OCI-LY7 (cell line): ENCODE results near the gene STX17. TPM values are rescaled to one million over a fixed set of nuclear protein-coding genes. Genes with fewer than 3 reads are reported as not detected.

Experiments used
- BruUV-seq: library from RNA; stranded (reverse); fragments of 400-500 nt; replicated peaks from 2 replicates; lab custom pipeline; 2021; lab: Mats Ljungman, UMichigan
- CTCF ChIA-PET: fragments of 300-600 bp; sonication (Branson Sonifier 250); formaldehyde crosslinking; loops from one replicate; lab custom pipeline; 2022; ENCODE audit warnings: antibody characterized with exemption; ENCODE audit not compliant: unreplicated experiment; lab: Charles Lee
- POLR2A ChIA-PET: fragments of 300-600 bp; sonication (Branson Sonifier 250); formaldehyde crosslinking; loops from one replicate; lab custom pipeline; 2022; ENCODE audit warnings: antibody characterized with exemption; lab: Charles Lee
- DNase-seq: peaks from one replicate; pipeline ENCODE4 v3.0.0-alpha.2; 2015; ENCODE audit warnings: low spot score
- H2AFZ ChIP-seq: fragments of 200-600 bp; sonication (generic), shearing (Covaris generic); 2 replicates; pipeline ENCODE4 v1.6.1; 2014; ENCODE audit warnings: mild to moderate bottlenecking, antibody characterized with exemption, low read length, moderate library complexity
- H3K27ac ChIP-seq: fragments of 200-600 bp; sonication (generic); 2 replicates; pipeline ENCODE4 v1.5.1; 2014; ENCODE audit warnings: mixed run types, low read depth, mild to moderate bottlenecking, moderate library complexity, low read length, inconsistent platforms; ENCODE audit not compliant: poor library complexity, severe bottlenecking
- H3K36me3 ChIP-seq: fragments of 200-600 bp; sonication (generic); 2 replicates; pipeline ENCODE4 v1.6.1; 2014; ENCODE audit warnings: mild to moderate bottlenecking, antibody characterized with exemption, low read length, moderate library complexity, mixed read lengths; ENCODE audit not compliant: insufficient read depth
- H3K4me1 ChIP-seq: fragments of 200-600 bp; sonication (generic); 2 replicates; pipeline ENCODE4 v1.5.1; 2014; ENCODE audit warnings: mild to moderate bottlenecking, low read length; ENCODE audit not compliant: insufficient read depth, poor library complexity, severe bottlenecking
- H3K4me2 ChIP-seq: fragments of 200-600 bp; sonication (generic); 2 replicates; pipeline ENCODE4 v1.6.1; 2014; ENCODE audit warnings: mild to moderate bottlenecking, low read length
- H3K4me3 ChIP-seq: fragments of 200-600 bp; sonication (generic); 2 replicates; pipeline ENCODE4 v1.5.1; 2014; ENCODE audit warnings: mild to moderate bottlenecking, low read depth, low read length; ENCODE audit not compliant: poor library complexity, severe bottlenecking
- H3K79me2 ChIP-seq: fragments of 200-600 bp; sonication (generic); 2 replicates; pipeline ENCODE4 v1.6.1; 2016; ENCODE audit warnings: low read depth, mild to moderate bottlenecking, low read length, moderate library complexity, mixed read lengths; ENCODE audit not compliant: insufficient read depth
- H3K9me2 ChIP-seq: fragments of 200-600 bp; sonication (generic); 2 replicates; pipeline ENCODE4 v1.6.1; 2016; ENCODE audit warnings: mild to moderate bottlenecking, low read length, mixed read lengths; ENCODE audit not compliant: insufficient read depth
- H3K9me3 ChIP-seq: fragments of 200-600 bp; sonication (generic); 2 replicates; pipeline ENCODE4 v1.6.1; 2014; ENCODE audit warnings: mild to moderate bottlenecking, mixed run types, low read length, mixed read lengths
- H4K20me1 ChIP-seq: fragments of 200-600 bp; sonication (generic); 2 replicates; pipeline ENCODE4 v1.6.1; 2014; ENCODE audit warnings: mild to moderate bottlenecking, antibody characterized with exemption, low read length, moderate library complexity, mixed read lengths; ENCODE audit not compliant: insufficient read depth
- EZH2phosphoT487 ChIP-seq: fragments of 200-600 bp; sonication (generic); IDR thresholded peaks from 2 replicates; pipeline ENCODE4 v1.6.1; 2018; ENCODE audit warnings: low read depth, borderline replicate concordance, mild to moderate bottlenecking, mixed run types, antibody characterized with exemption, low read length, moderate library complexity, mixed read lengths
- intact Hi-C: fragments of 100-400 bp; cut with micrococcal nuclease; formaldehyde crosslinking; loops from one replicate; pipeline ENCODE4 v1.10.0; 2022; ENCODE audit not compliant: unreplicated experiment
- total RNA-seq, 2 experiments: library from RNA; depleted of rRNA in 1 of 2; stranded (reverse); fragments of >200 nt in 1 of 2; shearing (Covaris generic) in 1 of 2; gene quantifications; 2 replicates each; pipeline ENCODE4 v1.2.3, GENCODE V29; 2014 to 2022
- TF ChIP-seq, protein P1 (sequence below): fragments of 200-600 bp; sonication (generic); conservative IDR thresholded peaks from 2 replicates; pipeline ENCODE4 v1.5.1; 2014; ENCODE audit warnings: mild to moderate bottlenecking, antibody characterized with exemption, low read length, moderate library complexity, mixed read lengths

Gene STX17
- total RNA-seq, 2 experiments from 2014 or later: 12.1 to 21.5 TPM

DNA sequence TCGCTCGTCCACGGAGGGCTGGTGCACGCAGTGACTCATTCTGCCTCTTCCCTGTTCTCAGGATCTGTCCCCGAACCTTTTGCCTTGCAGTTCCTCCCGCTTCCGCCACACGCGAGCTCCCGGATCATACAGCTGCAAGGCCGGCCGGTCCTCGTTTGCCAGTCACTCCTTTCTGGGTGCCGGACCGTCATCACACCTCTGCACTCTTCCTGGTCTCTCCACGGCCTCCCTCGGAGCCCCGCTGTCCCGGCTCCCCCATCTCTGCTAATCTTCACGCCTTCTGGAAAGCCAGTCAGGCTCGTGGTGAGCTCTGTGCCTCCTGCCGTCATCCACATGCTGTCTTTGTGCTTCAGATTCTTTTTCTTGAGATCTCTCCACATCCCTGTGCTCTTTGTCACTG is 91.8 kb downstream of the STX17 start:
- no peaks in the 10 kb centered on the region for H3K79me2 ChIP-seq
- ChIA-PET CTCF (no interaction called here), POLR2A (no interaction called here)
- no TSS peak for BruUV-seq
- no peaks in the 10 kb centered on the region for H3K9me2 ChIP-seq
- H3K27ac ChIP-seq: no peak overlapping the region
- no peak overlapping the region for H3K4me3 ChIP-seq
- no peak for TF ChIP-seq EZH2phosphoT487
- TF ChIP-seq, protein P1, sequence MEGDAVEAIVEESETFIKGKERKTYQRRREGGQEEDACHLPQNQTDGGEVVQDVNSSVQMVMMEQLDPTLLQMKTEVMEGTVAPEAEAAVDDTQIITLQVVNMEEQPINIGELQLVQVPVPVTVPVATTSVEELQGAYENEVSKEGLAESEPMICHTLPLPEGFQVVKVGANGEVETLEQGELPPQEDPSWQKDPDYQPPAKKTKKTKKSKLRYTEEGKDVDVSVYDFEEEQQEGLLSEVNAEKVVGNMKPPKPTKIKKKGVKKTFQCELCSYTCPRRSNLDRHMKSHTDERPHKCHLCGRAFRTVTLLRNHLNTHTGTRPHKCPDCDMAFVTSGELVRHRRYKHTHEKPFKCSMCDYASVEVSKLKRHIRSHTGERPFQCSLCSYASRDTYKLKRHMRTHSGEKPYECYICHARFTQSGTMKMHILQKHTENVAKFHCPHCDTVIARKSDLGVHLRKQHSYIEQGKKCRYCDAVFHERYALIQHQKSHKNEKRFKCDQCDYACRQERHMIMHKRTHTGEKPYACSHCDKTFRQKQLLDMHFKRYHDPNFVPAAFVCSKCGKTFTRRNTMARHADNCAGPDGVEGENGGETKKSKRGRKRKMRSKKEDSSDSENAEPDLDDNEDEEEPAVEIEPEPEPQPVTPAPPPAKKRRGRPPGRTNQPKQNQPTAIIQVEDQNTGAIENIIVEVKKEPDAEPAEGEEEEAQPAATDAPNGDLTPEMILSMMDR: no peak
- intact Hi-C loops: no loop called here
- H3K36me3 ChIP-seq: peaks cover 65% of the 10 kb centered on the region
- H3K4me1 ChIP-seq: no peaks in the 10 kb centered on the region
- H3K9me3 ChIP-seq: 0 out of 2 replicates have a peak, but pooled peaks cover 6% of the 10 kb centered on the region
- no peak for DNase-seq
- no peak overlapping the region for H2AFZ ChIP-seq
- no peaks in the 10 kb centered on the region for H4K20me1 ChIP-seq
- H3K4me2 ChIP-seq: no peak overlapping the region

DNA sequence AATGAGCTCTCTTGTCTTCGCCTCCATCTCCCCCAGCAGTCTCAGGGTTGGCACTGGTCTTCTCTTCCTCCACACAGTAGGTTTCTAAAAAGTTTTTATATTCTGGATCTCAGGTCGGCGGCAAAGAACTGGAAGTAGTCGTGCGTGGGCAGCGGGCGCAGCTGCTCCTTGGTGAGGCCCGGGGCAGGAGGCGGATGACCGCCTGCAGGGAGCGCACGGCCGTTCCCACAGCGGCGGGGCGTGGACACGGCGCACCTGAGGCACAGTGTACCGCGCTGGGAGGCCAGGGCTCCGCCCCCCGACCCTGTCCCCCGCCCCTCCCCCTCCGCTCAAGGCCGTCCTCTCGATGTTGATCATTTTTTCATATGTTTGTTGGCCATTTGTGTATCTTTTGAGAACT is 92.4 kb downstream of the STX17 start:
- H3K4me3 ChIP-seq: no peak overlapping the region
- DNase-seq: no peak
- POLR2A ChIA-PET: no interaction called here
- no peaks in the 10 kb centered on the region for H3K9me2 ChIP-seq
- H4K20me1 ChIP-seq: no peaks in the 10 kb centered on the region
- no peak overlapping the region for H2AFZ ChIP-seq
- H3K36me3 ChIP-seq: peaks cover 71% of the 10 kb centered on the region
- CTCF ChIA-PET: no interaction called here
- H3K9me3 ChIP-seq: 0 out of 2 replicates have a peak, but pooled peaks cover 6% of the 10 kb centered on the region
- no peaks in the 10 kb centered on the region for H3K79me2 ChIP-seq
- intact Hi-C loops: no loop called here
- no peak overlapping the region for H3K4me2 ChIP-seq
- TF ChIP-seq, protein P1: no peak
- TF ChIP-seq EZH2phosphoT487: no peak
- H3K4me1 ChIP-seq: no peaks in the 10 kb centered on the region
- H3K27ac ChIP-seq: no peak overlapping the region
- BruUV-seq: no TSS peak

DNA sequence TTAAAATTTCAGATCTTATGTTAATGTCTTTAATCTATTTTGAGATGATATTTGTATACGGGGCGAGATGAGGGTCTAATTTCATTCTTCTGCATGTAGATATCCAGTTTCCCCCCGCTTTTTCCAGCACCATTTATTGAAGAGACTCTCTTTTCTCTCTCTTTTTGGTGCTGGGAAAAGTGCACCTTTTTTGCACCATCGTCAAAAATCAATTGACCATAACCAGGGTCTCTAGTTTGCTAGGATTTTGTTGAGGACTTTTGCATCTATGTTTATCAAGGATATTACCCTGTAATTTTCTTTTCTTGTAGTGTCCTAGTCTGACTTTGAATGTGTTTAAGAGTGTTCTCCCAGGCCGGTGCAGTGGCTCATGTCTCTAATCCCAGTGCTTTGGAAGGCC is 93.3 kb downstream of the STX17 start:
- H3K36me3 ChIP-seq: peaks cover 71% of the 10 kb centered on the region
- H3K4me2 ChIP-seq: no peak overlapping the region
- ChIA-PET CTCF (no interaction called here), POLR2A (no interaction called here)
- DNase-seq: no peak
- H3K4me3 ChIP-seq: no peak overlapping the region
- H3K9me3 ChIP-seq: 0 out of 2 replicates have a peak, but pooled peaks cover under 1% of the 10 kb centered on the region
- H3K9me2 ChIP-seq: no peaks in the 10 kb centered on the region
- H3K79me2 ChIP-seq: no peaks in the 10 kb centered on the region
- H4K20me1 ChIP-seq: no peaks in the 10 kb centered on the region
- no peak overlapping the region for H2AFZ ChIP-seq
- H3K27ac ChIP-seq: no peak overlapping the region
- no peaks in the 10 kb centered on the region for H3K4me1 ChIP-seq
- no TSS peak for BruUV-seq
- intact Hi-C loops: loop anchor here (10.0 kb wide), 1 partner anchor 735 kb away; no protein-coding TSS in a partner anchor
- TF ChIP-seq, protein P1: no peak
- no peak for TF ChIP-seq EZH2phosphoT487
